Chondrocyte (in vitro differentiated cells): Measurements from ENCODE around the gene SERPINB5. TPM values are rescaled to one million over a fixed set of nuclear protein-coding genes. Genes with fewer than 3 reads are reported as not detected.

Experiments
- DNase-seq: peaks from one replicate; pipeline ENCODE4 v3.0.0; 2021; ENCODE audit warnings: mixed read lengths, low spot score
- H3K27ac Mint-ChIP-seq: one replicate; pipeline ENCODE4 v1.8.0; 2021; ENCODE audit warnings: mild to moderate bottlenecking, moderate library complexity, mixed read lengths; ENCODE audit not compliant: unreplicated experiment
- H3K27me3 Mint-ChIP-seq: 2 replicates; pipeline ENCODE4 v1.8.0; 2021; ENCODE audit warnings: low read depth, mixed read lengths
- H3K36me3 Mint-ChIP-seq: 2 replicates; pipeline ENCODE4 v1.8.0; 2021; ENCODE audit warnings: low read depth, mixed read lengths
- H3K4me1 Mint-ChIP-seq: 2 replicates; pipeline ENCODE4 v1.8.0; 2021; ENCODE audit warnings: low read depth, mild to moderate bottlenecking, mixed read lengths
- H3K4me3 Mint-ChIP-seq: one replicate; pipeline ENCODE4 v1.8.0; 2021; ENCODE audit warnings: mild to moderate bottlenecking, moderate library complexity, mixed read lengths; ENCODE audit not compliant: unreplicated experiment
- H3K9me3 Mint-ChIP-seq: 2 replicates; pipeline ENCODE4 v1.8.0; 2021; ENCODE audit warnings: low read depth, mixed read lengths
- CTCF ChIP-seq: fragments of 200-600 bp; sonication (generic); IDR thresholded peaks from 2 replicates; pipeline ENCODE4 v1.5.0; 2021; ENCODE audit warnings: antibody characterized with exemption, mild to moderate bottlenecking, moderate library complexity
- total RNA-seq: library from RNA; stranded (reverse); gene quantifications from 3 replicates; pipeline ENCODE4 v1.2.1, GENCODE V29; 2021

The SERPINB5 gene
- total RNA-seq, 1 donor from 2014 or later: not detected

GRCh38 chr18:63477200-63477599, 442 bp downstream of the SERPINB5 start:
- DNase-seq: no peak
- Mint-ChIP-seq H3K27me3 (peaks cover 5% of the 10 kb centered on the region), H3K27ac (no peak overlapping the region), H3K4me1 (peaks cover 15% of the 10 kb centered on the region), H3K4me3 (no peak overlapping the region), H3K9me3 (no peaks in the 10 kb centered on the region), H3K36me3 (no peaks in the 10 kb centered on the region)
- no peak for TF ChIP-seq CTCF

- H3K27ac Mint-ChIP-seq: no peak overlapping the region
- DNase-seq: no peak
Observed at GRCh38 chr18:63477968-63478367, 1.2 kb downstream of the SERPINB5 start.

GRCh38 chr18:63479826-63480225, 3.1 kb downstream of the SERPINB5 start:
- Mint-ChIP-seq H3K4me1 (peaks cover 13% of the 10 kb centered on the region), H3K36me3 (no peaks in the 10 kb centered on the region), H3K27me3 (peaks cover 7% of the 10 kb centered on the region), H3K27ac (no peak overlapping the region), H3K4me3 (no peak overlapping the region), H3K9me3 (no peaks in the 10 kb centered on the region)
- no peak for TF ChIP-seq CTCF
- DNase-seq: no peak

More at GRCh38 chr18:63477968-63478367, 1.2 kb downstream of the SERPINB5 start:
- no peaks in the 10 kb centered on the region for H3K9me3 Mint-ChIP-seq
- peaks cover 13% of the 10 kb centered on the region for H3K4me1 Mint-ChIP-seq
- H3K4me3 Mint-ChIP-seq: no peak overlapping the region
- TF ChIP-seq CTCF: no peak
- peaks cover 5% of the 10 kb centered on the region for H3K27me3 Mint-ChIP-seq
- no peaks in the 10 kb centered on the region for H3K36me3 Mint-ChIP-seq

GRCh38 chr18:63480476-63480875, 3.7 kb downstream of the SERPINB5 start:
- Mint-ChIP-seq H3K4me1 (peaks cover 13% of the 10 kb centered on the region), H3K9me3 (no peaks in the 10 kb centered on the region), H3K27me3 (peaks cover 7% of the 10 kb centered on the region), H3K27ac (no peak overlapping the region), H3K4me3 (no peak overlapping the region), H3K36me3 (no peaks in the 10 kb centered on the region)
- TF ChIP-seq CTCF: no peak
- no peak for DNase-seq

- peaks cover 7% of the 10 kb centered on the region for H3K27me3 Mint-ChIP-seq
- H3K27ac Mint-ChIP-seq: no peak overlapping the region
- DNase-seq: no peak
- no peaks in the 10 kb centered on the region for H3K36me3 Mint-ChIP-seq
- H3K4me1 Mint-ChIP-seq: peaks cover 13% of the 10 kb centered on the region
- no peak overlapping the region for H3K4me3 Mint-ChIP-seq
- H3K9me3 Mint-ChIP-seq: no peaks in the 10 kb centered on the region
- TF ChIP-seq CTCF: no peak
Observed at GRCh38 chr18:63480915-63481314, 4.2 kb downstream of the SERPINB5 start.
